Adipose tissue (tissue), 3 donors: ENCODE results near the gene PLXNA4. TPM values are rescaled to one million over a fixed set of nuclear protein-coding genes. Genes with fewer than 3 reads are reported as not detected.

Experiments used
- H3K27ac ChIP-seq: one replicate; pipeline ENCODE4 v1.5.1; 2013; ENCODE audit warnings: low read depth, low read length
- WGBS, 3 donors: extraction: QIAGEN DNeasy Blood & Tissue Kit; methylation state at CpG; one replicate each; pipeline ENCODE4 v1.1.7; 2013; 5-methylcytosine and 5-hydroxymethylcytosine counted together
- polyA plus RNA-seq, 3 donors: library from polyadenylated mRNA; stranded (reverse); fragments of 200-250 nt; gene quantifications; one replicate each; pipeline ENCODE4 v1.2.3, GENCODE V29; 2013
- donor health status: healthy with polysubstance abuse.
- donor health status: Bipolar disorder and iron deficiency.
- donor health status: healthy.

PLXNA4 gene
- polyA plus RNA-seq, 3 donors: 1.6 to 38.3 (median 11.6) TPM

- H3K27ac ChIP-seq: no peak overlapping the region
- 54 to 66% (median 57%) methylated on average over 6 of the region's 6 CpGs for WGBS, 3 donors
Measured at GRCh38 chr7:132080967-132081668, 495.2 kb downstream of the PLXNA4 start.

- 7 to 35% (median 20%) methylated on average over 1 of the region's 1 CpG for WGBS, 3 donors
- H3K27ac ChIP-seq: no peak overlapping the region
Measured at GRCh38 chr7:132080467-132080866, 495.8 kb downstream of the PLXNA4 start.

- H3K27ac ChIP-seq: no peak overlapping the region
- WGBS, 3 donors: 68 to 77% (median 71%) methylated on average over 8 of the region's 8 CpGs
Measured at GRCh38 chr7:132078891-132079735, 497.2 kb downstream of the PLXNA4 start.

GRCh38 chr7:132077971-132078685 lies 498.1 kb downstream of the PLXNA4 start:
- H3K27ac ChIP-seq: no peak overlapping the region
- WGBS, 3 donors: 67 to 81% (median 74%) methylated on average over 7 of the region's 7 CpGs

- no peak overlapping the region for H3K27ac ChIP-seq
- WGBS, 3 donors: 69 to 77% (median 74%) methylated on average over 13 of the region's 13 CpGs
Measured at GRCh38 chr7:132076301-132077035, 499.8 kb downstream of the PLXNA4 start.

- no peak overlapping the region for H3K27ac ChIP-seq
- WGBS, 3 donors: 17 to 32% (median 27%) methylated on average over 6 of the region's 6 CpGs
Measured at GRCh38 chr7:132075515-132075914, 500.8 kb downstream of the PLXNA4 start.

GRCh38 chr7:132073920-132074589 lies 502.2 kb downstream of the PLXNA4 start:
- H3K27ac ChIP-seq: no peak overlapping the region
- WGBS, 3 donors: 70 to 78% (median 73%) methylated on average over 15 of the region's 15 CpGs
